Fibroblast of the conjunctiva (primary cell): ENCODE results near the gene JUND.
A peak's percentile ranks its signal among the peaks of the same experiment; 100 is the strongest.

Experiments used
- DNase-seq: peaks from one replicate; pipeline ENCODE4 v3.0.0-alpha.2; 2010; ENCODE audit warnings: low read depth

JUND gene

DNA sequence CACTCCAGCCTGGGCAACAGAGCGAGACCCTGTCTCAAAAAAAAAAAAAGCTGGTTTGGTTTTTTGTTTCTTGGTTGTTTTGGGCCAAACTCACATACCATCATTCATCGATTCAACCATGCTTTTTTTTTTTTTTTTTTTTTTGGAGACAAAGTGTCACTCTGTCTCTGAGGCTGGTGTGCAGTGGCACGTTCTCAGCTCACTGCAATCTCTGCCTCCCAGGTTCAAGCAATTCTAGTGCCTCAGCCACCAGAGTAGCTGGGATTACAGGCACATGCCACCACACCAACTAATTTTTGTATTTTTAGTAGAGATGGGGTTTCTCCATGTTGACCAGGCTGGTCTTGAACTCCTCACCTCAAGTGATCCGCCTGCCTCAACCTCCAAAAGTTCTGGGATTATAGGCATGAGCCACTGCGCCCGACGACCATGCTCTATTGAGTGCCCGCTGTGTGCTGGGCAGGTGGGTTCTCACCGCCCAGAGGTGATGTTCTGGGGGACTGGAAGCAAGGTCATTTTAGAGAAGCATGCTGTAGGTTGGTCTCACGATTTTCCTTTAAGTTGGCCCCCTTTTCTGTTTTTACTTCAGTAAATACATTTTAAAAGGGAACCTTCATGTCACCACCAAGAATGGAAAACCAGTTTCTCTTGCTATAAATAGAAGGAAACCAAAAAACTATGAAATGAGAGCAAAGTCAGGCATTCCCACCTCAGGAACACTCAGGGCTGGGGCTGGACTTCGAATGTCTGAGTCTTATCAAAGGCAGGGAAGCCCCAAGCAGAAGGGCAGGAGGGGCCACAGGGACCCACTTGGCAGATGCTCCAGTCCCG, 8.3 kb upstream of the JUND start:
- DNase-seq = no peak

GRCh38 chr19:18287836-18288772, 6.7 kb upstream of the JUND start:
- DNase-seq = no peak

DNA sequence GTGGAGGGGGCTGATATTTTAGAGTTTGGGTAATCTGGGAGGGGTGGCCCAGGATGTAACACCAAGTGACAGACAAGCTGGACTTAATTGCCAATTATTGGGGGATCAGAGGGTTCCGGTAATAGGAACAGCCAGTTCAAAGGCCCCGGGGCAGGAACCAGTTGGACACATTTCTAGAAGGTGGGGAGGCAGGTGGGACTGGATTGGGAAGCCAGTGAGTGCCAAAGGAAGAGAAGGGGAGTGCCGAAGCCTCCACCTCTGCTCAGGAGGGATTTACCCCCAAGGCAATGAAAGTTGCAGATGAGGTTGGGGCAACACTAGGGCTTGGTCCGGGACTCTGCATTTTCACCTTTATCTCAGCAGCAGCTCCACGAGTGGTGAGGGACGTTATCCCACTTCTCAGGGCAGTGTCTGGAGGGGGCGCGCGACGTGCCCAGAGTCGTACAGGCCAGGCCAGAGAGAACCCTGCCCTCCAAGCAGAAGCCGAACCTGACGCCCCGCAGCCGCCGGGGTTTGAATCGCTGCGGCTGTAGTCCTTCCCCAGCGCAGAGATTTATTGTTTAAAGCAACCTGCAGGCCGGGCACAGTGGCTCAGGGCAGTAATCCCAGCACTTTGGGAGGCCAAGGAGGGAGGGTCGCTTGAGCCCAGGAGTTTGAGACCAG, 5.7 kb upstream of the JUND start:
- DNase-seq = no peak

- no peak for DNase-seq
Measured at GRCh38 chr19:18284712-18285360, 3.4 kb upstream of the JUND start.

GRCh38 chr19:18283338-18283737, 1.9 kb upstream of the JUND start:
- no peak for DNase-seq

- DNase-seq = no peak
Measured at GRCh38 chr19:18282788-18283141, 1.3 kb upstream of the JUND start.

DNA sequence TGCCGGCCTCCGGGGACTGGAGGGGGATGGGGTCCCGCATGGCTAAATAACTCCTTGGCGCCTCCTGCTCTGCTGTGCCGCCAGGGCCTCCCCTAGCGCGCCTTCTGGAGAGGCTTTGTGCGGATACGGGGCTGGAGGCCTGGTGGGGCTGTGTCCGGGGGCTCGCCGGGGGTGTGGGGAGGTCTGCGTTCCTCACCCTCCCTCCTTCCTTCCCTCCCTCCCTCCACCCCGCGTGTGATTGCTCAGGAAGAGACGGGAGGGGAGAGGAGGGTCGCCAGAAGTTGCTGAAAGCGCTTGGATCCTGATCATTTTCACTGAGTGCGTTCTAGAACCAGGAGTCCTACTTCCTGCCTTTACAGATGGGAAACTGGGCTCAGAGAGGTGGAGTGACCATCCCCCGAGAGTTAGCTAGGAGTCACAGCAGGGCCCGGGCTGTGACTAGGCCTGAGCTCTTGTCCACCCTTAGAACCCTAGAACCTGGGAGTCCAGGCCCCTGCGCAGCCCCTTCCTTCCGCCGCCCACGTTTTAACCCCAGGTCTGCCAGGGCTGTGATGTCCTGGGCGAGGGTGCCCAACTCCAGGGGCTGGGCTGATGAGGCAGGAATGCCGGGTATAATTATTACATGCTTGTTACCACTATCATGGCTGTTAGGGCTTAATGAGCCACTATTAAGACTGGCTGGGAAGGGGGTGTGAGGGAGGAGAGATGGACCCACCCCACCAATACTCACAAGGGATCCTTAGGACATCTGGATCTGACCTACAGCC, 782 bp upstream of the JUND start:
- DNase-seq = no peak

DNA sequence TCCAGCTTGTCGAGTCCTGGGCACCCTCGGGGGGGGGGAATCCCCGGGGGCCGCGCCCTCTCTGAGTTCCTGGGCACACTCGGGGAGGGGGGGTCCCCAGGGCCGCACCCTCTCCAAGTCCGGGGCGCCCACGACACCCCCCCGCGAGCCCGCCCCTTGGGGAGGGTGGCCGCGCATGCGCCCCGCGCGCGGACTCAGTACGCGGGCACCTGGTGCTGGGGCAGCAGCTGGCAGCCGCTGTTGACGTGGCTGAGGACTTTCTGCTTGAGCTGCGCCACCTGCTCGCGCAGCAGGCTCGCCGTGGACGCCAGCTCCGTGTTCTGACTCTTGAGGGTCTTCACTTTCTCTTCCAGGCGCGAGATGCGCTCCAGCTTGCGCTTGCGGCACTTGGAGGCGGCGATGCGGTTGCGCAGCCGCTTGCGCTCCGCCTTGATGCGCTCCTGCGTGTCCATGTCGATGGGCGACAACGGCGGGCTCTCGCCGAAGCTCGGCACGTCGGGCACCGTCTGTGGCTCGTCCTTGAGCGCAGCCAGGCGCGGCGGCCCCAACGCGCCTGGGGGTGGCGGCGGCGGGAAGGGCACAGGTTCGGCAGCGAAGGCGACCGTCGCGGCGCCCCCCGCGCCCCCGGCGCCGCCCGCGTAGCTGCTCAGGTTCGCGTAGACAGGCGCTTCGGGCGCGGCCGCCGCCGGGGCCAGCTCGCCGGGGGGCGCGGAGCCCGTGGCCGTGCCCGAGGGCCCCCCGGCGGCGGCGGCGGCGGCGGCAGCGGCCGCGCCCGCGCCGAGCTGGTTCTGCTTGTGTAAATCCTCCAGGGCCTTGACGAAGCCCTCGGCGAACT, 958 bp downstream of the JUND start:
- peak; percentile 50 for DNase-seq

DNA sequence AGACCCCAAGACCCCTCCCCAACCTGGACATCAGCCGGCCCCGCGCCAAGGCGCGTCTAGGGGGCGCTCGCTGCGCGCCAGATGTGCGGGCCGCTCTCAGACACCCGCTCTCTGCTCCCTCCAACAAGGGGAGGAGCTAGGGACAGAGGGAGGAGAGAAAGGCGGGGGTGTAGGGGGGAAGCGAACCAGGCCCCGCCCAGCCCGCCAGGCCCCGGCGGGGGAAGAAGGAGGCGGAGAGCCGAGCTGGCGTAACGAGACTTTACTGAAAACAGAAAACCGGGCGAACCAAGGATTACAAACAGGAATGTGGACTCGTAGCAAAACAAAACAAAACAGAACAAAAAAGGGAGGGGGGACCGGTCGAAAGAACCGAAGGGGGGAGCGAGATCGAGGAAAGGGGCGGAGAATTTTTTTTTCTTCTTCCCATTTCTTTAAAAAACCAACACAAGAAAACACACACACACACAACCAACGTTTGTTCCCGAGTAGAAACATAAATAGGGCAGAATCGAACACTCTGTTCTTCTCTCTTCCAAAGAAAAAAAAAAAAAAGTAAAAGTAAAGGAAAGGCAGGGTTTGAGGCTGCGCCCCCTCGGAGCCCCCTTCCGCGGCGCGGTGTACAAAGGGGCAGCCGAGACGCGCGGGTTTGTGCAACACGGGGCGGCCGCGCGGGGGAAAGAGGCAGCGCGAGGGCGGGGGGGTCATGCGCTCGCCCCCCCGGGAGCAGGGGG, 1.7 kb downstream of the JUND start:
- DNase-seq = peak; percentile 91

DNA sequence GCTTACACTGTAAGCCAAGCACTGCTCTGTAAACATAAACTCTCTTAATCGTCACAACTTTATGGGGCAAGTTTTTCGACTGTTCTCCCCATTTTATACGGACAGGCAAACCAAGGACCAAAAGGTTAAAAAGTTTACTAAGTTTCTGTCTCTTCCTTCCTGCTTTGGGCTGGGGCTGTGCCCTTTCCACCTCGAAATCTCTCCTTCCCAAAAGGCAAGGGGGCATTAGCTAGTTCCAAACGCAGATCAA, 2.2 kb downstream of the JUND start:
- no peak for DNase-seq

- DNase-seq = no peak
Measured at GRCh38 chr19:18278521-18279265, 2.7 kb downstream of the JUND start.

GRCh38 chr19:18274781-18275356, 6.6 kb downstream of the JUND start:
- peak; percentile 79 for DNase-seq

- DNase-seq = no peak
Measured at GRCh38 chr19:18274219-18274780, 7.1 kb downstream of the JUND start, which contains the start of gene IQCN. IQCN (minus strand) TSS chr19:18274452; CDS start chr19:18269478, 4,974 bp downstream.

- no peak for DNase-seq
Measured at GRCh38 chr19:18273561-18274218, 7.7 kb downstream of the JUND start.

- DNase-seq = no peak
Measured at GRCh38 chr19:18271433-18271841, 10.0 kb downstream of the JUND start.

- no peak for DNase-seq
Measured at GRCh38 chr19:18270326-18270725, 11.1 kb downstream of the JUND start.

DNA sequence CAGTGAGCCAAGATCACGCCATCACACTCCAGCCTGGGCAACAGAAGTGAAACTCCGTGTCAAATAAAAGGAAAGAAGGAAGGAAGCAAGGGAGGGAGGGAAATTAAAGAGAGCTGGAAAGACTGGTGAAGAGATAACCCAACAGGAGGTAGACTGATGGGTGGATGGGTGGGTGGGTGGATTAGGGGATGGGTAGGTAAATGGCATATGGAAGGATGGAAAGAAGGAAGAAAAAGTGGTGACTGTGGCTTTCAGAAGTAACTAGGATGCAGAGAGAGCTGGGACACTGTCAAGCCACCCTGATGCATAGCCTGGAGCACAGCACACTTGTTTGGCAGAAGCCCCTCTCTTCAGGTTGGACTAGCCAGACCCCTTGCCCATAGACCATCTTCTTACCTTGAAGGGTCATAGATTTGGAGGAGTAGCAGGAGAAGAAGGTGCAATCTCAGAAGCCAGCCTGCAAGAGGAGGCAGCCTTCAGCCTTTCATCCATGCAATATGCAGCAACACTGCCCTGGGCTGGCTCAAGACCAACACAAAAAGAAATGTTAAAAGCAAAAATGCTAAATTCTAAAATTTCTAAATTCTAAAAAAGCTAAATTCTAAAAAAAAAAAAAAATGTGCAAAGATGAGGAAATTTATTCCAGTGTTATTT, 12.2 kb downstream of the JUND start:
- no peak for DNase-seq
